GM12801 (cell line): ENCODE measurements around the gene LATS2.

Experiments
- TF ChIP-seq, protein P1 (sequence below): IDR thresholded peaks from one replicate; pipeline ENCODE4 v1.5.1; 2011; ENCODE audit warnings: control low read depth; ENCODE audit not compliant: insufficient read length; ENCODE audit errors: extremely low read depth

Gene LATS2

DNA sequence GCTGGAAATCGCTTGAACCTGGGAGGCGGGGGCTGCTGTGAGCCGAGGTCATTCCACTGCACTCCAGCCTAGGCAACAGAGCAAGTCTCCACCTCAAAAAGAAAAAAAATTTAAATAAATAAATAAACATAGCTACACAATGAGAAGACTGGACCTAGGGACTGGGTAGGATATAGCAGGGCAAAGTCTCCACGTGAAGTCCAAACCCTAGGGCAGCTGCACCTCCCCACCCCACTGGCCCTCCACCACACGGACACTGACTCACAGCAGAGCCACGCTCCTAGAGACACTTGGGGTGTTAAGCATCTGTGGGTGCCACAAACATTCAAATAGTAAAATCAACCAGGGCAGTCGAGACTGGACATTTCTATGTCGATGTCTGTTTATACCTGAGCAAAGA is 7.1 kb downstream of the LATS2 start:
- TF ChIP-seq, protein P1, sequence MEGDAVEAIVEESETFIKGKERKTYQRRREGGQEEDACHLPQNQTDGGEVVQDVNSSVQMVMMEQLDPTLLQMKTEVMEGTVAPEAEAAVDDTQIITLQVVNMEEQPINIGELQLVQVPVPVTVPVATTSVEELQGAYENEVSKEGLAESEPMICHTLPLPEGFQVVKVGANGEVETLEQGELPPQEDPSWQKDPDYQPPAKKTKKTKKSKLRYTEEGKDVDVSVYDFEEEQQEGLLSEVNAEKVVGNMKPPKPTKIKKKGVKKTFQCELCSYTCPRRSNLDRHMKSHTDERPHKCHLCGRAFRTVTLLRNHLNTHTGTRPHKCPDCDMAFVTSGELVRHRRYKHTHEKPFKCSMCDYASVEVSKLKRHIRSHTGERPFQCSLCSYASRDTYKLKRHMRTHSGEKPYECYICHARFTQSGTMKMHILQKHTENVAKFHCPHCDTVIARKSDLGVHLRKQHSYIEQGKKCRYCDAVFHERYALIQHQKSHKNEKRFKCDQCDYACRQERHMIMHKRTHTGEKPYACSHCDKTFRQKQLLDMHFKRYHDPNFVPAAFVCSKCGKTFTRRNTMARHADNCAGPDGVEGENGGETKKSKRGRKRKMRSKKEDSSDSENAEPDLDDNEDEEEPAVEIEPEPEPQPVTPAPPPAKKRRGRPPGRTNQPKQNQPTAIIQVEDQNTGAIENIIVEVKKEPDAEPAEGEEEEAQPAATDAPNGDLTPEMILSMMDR: no peak

DNA sequence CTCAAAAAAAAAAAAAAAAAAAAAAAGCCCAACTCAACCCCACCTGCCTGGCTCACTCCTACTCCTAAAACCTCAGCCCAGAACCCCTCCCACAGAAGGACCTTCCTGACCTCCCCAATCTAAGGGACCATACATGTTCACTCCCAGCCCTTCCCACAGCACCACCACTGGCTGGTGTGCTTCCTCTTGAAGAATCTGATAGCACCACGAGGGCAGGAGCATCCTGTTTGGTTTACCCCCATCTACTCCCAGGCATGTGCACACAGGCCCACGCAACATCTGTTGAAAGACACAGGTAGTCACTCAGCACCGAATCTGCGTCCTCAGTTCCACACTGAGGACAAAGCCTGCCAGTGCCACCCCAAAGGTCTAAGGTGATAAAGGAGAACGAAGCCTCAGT is 8.2 kb downstream of the LATS2 start:
- TF ChIP-seq, protein P1: no peak

DNA sequence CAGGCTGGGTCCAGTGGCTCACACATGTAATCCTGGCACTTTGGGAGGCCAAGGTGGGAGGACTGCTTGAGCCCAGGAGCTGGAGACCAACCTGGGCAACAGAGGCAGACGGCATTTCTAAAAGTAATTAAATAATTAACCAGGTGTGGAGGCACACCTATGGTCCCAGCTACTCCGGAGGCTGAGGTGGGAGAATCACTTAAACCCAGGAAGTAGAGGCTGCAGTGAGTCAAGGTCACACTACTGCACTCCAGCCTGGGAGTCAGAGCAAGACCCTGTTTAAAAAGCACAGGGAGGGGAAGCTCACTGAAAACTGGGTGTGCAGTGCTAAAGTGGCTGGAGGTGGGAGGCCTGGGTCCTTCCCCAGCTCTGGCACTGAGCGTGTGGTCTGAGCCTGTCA is 9.7 kb downstream of the LATS2 start:
- TF ChIP-seq, protein P1: no peak

DNA sequence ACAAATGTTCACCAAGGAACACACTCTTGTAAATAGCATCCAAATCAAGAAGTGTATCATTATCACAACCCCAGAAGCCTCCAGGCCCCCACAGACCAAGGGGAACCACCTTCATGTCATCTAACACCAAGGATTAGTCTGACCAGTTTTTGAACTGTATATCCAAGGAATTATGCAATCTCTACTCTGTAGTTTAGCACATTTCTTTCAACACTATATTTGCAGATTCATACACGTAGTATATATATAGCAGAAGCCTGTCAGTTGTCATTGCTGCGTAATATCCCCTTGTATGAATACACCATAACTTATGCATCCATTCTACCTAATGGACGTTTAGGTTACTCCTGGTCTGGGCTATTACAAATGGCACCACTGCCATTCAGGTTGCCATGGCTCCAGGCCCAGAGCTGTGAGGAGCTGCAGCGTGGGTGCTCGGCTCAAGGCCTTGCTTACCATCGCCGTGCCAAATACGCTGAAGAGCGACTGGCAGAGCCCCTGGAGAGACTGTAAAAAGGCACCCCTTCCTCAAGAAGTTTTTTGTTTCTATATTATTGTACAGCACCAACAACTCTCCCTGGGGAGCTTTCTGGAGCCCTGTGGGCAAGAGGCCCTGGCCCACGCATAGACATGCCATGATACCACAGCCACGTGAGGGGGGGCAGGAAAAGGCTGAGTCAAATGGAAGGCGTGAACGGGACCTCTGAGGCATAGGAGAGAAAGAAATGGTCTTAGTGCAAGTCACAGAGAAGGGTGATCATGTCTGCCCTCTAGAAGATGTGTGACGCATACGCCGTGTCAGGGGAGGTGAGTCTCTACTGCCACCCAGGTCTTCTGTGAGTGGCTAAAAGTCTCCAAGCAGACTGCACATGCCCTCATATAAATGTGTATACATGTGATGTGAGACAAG is 10.8 kb downstream of the LATS2 start:
- TF ChIP-seq, protein P1: no peak

DNA sequence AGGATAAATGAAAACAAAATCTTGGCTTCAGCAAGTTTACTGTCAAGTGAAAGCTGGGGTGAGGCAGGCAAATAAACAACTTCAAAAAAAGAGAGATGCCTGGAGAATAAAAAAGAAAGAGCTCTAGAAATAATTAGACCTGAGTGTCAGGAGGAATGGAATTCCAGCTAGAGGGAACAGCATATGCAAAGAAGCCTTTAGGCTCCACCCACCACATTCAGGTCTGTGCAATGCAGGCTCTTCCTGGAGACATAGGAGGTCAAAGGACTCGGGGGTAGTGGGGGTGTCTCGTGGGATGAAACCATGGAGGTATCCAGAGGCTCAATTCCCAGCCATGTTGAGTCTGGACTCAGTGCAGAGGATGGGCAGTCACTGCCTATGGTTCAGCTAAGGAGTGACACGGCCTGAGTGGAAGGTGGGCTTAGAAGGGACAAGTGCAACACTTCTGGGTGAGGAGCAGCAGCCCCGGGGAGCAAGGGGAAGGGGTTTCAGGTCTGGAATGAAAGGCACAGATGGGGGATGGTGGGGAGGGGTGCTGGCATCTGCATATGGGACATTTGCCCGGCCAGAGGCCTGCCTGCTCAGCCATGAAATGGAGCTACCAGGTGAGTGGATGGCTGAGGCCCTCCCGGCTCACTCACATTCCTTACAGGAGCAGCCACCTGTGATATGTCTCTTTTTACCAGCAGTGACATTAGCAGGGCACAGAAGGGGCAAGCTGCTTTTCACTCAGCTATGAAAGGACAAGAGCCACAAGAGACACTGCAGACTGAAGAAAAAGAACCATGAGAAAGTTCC is 12.3 kb downstream of the LATS2 start:
- TF ChIP-seq, protein P1: no peak

DNA sequence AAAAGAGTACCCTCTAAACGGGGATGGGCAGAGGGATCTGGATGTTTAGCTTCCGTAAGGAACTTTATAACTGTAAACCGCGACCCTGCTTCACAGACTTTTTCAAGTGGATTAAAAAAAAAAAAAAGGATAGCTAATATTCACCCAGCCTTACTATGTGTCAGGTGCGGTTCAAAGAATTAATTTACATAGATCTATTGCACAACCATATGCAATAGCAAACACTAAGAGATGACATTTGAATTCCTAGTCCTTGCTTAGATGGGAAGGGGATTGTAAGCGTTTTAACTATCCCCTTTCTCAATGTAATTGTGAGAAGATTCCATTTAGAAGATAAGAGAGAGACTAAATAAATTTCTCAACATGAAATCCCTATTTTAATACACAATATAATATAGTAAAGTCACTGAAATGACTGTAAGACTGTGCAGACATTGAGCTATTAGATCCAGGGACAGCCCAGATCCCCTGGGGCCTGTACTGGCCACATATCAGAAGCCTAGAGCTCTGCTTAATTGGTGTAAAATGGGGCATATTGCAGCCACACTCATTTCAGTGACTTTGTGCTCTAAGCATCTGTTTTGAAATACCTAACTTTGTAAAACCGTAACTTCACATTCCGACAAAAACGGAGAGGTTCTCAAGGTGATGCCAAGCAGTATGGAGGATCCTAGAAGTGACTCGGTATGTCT is 13.6 kb downstream of the LATS2 start:
- TF ChIP-seq, protein P1: no peak

DNA sequence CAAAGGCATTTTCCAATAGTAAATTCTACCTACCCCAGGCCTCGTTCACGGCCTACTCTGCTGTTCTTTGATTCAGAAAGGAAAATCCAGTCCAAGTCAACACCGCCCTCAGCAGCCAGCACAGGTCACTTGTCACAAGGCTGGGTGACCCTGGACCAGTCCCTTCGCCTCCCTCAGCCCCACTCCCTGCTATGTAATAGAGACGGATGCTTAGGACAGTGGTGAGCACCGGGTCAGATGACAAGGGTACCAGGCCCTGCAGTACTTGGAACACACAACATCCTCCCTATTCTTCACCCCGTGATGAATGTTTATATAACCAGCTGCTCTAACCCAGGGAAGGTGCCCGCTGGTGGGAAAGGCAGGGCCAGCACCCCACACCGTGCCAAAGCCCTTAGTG is 14.3 kb downstream of the LATS2 start:
- TF ChIP-seq, protein P1: no peak
